Mesenchymal stem cell (in vitro differentiated cells and primary cell): Measurements from ENCODE around the gene CDC73.

ENCODE experiments used
- DNase-seq: peaks from one replicate; pipeline ENCODE4 v3.0.0-alpha.2; 2013
- H2AFZ ChIP-seq: one replicate; pipeline ENCODE4 v1.6.1; 2013; ENCODE audit warnings: low read depth, mild to moderate bottlenecking, control low read depth, inconsistent platforms, low read length, moderate library complexity
- H2AK5ac ChIP-seq: 2 replicates; pipeline ENCODE4 v1.6.1; 2013; ENCODE audit warnings: low read length, moderate library complexity, mild to moderate bottlenecking, inconsistent platforms; ENCODE audit not compliant: severe bottlenecking
- H2BK120ac ChIP-seq: one replicate; pipeline ENCODE4 v1.6.1; 2013; ENCODE audit warnings: low read depth, mild to moderate bottlenecking, inconsistent platforms, low read length, moderate library complexity
- H2BK12ac ChIP-seq, 2 experiments: one replicate each; pipeline ENCODE4 v1.6.1; 2013; ENCODE audit warnings: inconsistent platforms in 2 of 2, low read length in 2 of 2, mild to moderate bottlenecking in 2 of 2, moderate library complexity in 2 of 2, control low read depth in 1 of 2
- H2BK15ac ChIP-seq: one replicate; pipeline ENCODE4 v1.6.1; 2013; ENCODE audit warnings: mild to moderate bottlenecking, low read depth, inconsistent platforms; ENCODE audit not compliant: poor library complexity, severe bottlenecking
- H2BK5ac ChIP-seq: 2 replicates; pipeline ENCODE4 v1.6.1; 2013; ENCODE audit warnings: low read depth, mild to moderate bottlenecking, low read length, control low read depth, inconsistent platforms; ENCODE audit not compliant: poor library complexity, severe bottlenecking
- H3K14ac ChIP-seq, 2 experiments: one replicate each; pipeline ENCODE4 v1.6.1; 2013; ENCODE audit warnings: inconsistent platforms in 2 of 2, low read length in 2 of 2, control low read depth in 1 of 2, mild to moderate bottlenecking in 1 of 2, moderate library complexity in 1 of 2
- H3K18ac ChIP-seq, 2 experiments: one replicate each; pipeline ENCODE4 v1.6.1; 2013; ENCODE audit warnings: inconsistent platforms in 2 of 2, low read length in 2 of 2, control low read depth in 1 of 2, low read depth in 1 of 2, mild to moderate bottlenecking in 1 of 2
- H3K23ac ChIP-seq, 2 experiments: one replicate each; pipeline ENCODE4 v1.6.1; 2013; ENCODE audit warnings: inconsistent platforms in 2 of 2, low read length in 2 of 2, mild to moderate bottlenecking in 2 of 2, moderate library complexity in 2 of 2, control low read depth in 1 of 2
- H3K27ac ChIP-seq: 2 replicates; pipeline ENCODE4 v1.5.1; 2013; ENCODE audit warnings: mild to moderate bottlenecking, moderate library complexity, low read length, control low read depth, inconsistent platforms; ENCODE audit not compliant: poor library complexity, severe bottlenecking
- H3K27me3 ChIP-seq, 2 experiments: 2 replicates each; pipeline versions ENCODE4 v1.6.1 to v1.7.0; 2013; ENCODE audit warnings: low read length in 2 of 2, mild to moderate bottlenecking in 2 of 2, moderate library complexity in 2 of 2, control low read depth in 1 of 2, inconsistent platforms in 1 of 2; ENCODE audit not compliant: control insufficient read depth in 1 of 2, insufficient read depth in 1 of 2
- H3K36me3 ChIP-seq, 2 experiments: 2 replicates each; pipeline versions ENCODE4 v1.6.1 to v1.7.0; 2013; ENCODE audit warnings: low read length in 2 of 2, control low read depth in 1 of 2, inconsistent platforms in 1 of 2, low read depth in 1 of 2, mild to moderate bottlenecking in 1 of 2; ENCODE audit not compliant: insufficient read depth in 2 of 2, control insufficient read depth in 1 of 2
- H3K4ac ChIP-seq, 2 experiments: one replicate each; pipeline ENCODE4 v1.6.1; 2013; ENCODE audit warnings: inconsistent platforms in 2 of 2, low read length in 2 of 2, mild to moderate bottlenecking in 2 of 2, moderate library complexity in 2 of 2, control low read depth in 1 of 2, low read depth in 1 of 2
- H3K4me1 ChIP-seq: 2 replicates; pipeline ENCODE4 v1.6.1; 2013; ENCODE audit warnings: low read depth, low read length, control low read depth; ENCODE audit not compliant: control insufficient read depth, insufficient read depth
- H3K4me2 ChIP-seq: 2 replicates; pipeline ENCODE4 v1.6.1; 2013; ENCODE audit warnings: low read length, mild to moderate bottlenecking, inconsistent platforms; ENCODE audit not compliant: poor library complexity, severe bottlenecking
- H3K4me3 ChIP-seq, 2 experiments: 2 replicates each; pipeline versions ENCODE4 v1.5.1 to v1.7.0; 2013; ENCODE audit warnings: low read length in 2 of 2, mild to moderate bottlenecking in 2 of 2, control low read depth in 1 of 2, low read depth in 1 of 2; ENCODE audit not compliant: insufficient read depth in 1 of 2
- H3K79me1 ChIP-seq: replicated peaks from 2 replicates; pipeline ENCODE4 v1.6.1; 2013; ENCODE audit warnings: mild to moderate bottlenecking, control low read depth, low read length, inconsistent platforms; ENCODE audit not compliant: poor library complexity, severe bottlenecking
- H3K9ac ChIP-seq: 2 replicates; pipeline ENCODE4 v1.7.0; 2013; ENCODE audit warnings: mild to moderate bottlenecking, low read length, moderate library complexity
- H3K9me3 ChIP-seq: 2 replicates; pipeline ENCODE4 v1.7.0; 2013; ENCODE audit warnings: mild to moderate bottlenecking, low read length; ENCODE audit not compliant: control insufficient read depth
- H4K8ac ChIP-seq: one replicate; pipeline ENCODE4 v1.6.1; 2013; ENCODE audit warnings: inconsistent platforms, mild to moderate bottlenecking, low read length, moderate library complexity
- H4K91ac ChIP-seq: one replicate; pipeline ENCODE4 v1.6.1; 2013; ENCODE audit warnings: mild to moderate bottlenecking, low read length, inconsistent platforms
- WGBS: methylation state at CpG from one replicate; pipeline ENCODE4 v1.1.7; 2013; ENCODE audit warnings: mixed read lengths; 5-methylcytosine and 5-hydroxymethylcytosine counted together

Gene CDC73

DNA sequence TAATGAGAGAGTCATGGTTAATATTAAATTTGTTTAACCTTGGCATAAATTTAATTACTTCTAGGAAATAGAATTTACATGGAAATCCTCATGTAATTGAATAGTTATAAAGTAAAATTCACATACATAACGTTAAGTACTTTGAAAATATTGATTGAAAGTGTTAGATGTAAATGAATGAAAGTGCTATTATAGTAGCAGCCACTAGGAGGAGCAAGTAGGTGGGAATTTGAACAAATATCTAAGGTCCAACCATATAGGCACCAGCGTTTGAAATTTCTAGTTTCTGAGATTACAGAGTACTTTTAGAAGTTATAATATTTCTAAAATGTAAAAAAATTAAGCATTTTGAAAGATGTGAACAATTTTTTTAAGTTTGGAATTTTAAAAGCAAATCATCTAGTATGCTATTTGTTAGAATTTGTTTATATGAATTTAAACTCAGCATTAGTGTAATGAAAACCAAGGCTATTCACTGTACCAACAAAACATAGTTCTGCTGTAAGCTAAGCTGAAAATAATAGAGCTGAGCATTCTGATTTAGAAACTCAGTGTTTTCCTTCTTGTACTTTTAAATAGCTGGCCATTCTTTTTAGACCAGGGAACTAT is 61.3 kb downstream of the CDC73 start:
- Histone ChIP-seq H3K27ac (no peak overlapping the region), H3K4me3 (no peak overlapping the region), H2AK5ac (no peak overlapping the region), H3K4me1 (no peaks in the 10 kb centered on the region), H4K8ac (no peak overlapping the region), H4K91ac (no peak overlapping the region), H3K14ac (no peak overlapping the region), H3K9ac (peak overlapping the region; percentile 44), H2AFZ (no peak overlapping the region), H2BK15ac (no peak overlapping the region), H3K4me2 (no peak overlapping the region), H3K4ac (no peak overlapping the region), H3K23ac (no peak overlapping the region), H3K79me1 (no peaks in the 10 kb centered on the region), H3K27me3 (no peaks in the 10 kb centered on the region), H3K9me3 (no peaks in the 10 kb centered on the region), H3K36me3 (no peaks in the 10 kb centered on the region), H3K18ac (no peak overlapping the region), H2BK5ac (no peak overlapping the region), H2BK12ac (no peak overlapping the region), H2BK120ac (no peak overlapping the region)
- WGBS, result 0% methylated on average over 1 of the region's 2 CpGs
- DNase-seq, result peak; percentile 65

DNA sequence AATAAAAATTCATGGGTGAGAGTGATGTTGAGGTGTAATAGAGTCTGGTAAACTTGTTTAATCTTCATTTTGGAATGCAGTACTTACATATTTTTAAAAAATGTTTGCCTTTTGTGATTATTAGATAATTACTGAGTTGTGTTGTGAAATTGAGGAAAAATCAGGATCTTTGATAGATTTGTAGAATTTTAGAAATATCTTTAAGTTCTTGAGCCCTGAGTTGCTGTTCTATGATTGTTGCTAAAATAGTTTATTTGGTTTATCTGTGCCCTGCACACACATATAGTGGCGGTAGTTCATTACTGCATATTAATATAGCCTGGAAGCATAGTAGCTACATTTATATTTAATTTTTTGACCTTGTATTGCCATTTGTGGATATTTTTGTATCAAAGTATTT is 62.9 kb downstream of the CDC73 start:
- Histone ChIP-seq H4K91ac (no peak overlapping the region), H2BK5ac (no peak overlapping the region), H2AK5ac (no peak overlapping the region), H2BK12ac (no peak overlapping the region), H3K4me1 (no peaks in the 10 kb centered on the region), H2BK15ac (no peak overlapping the region), H3K14ac (no peak overlapping the region), H3K79me1 (peaks cover 4% of the 10 kb centered on the region), H3K18ac (no peak overlapping the region), H3K4me3 (no peak overlapping the region), H3K4me2 (no peak overlapping the region), H3K27me3 (no peaks in the 10 kb centered on the region), H2AFZ (no peak overlapping the region), H3K9me3 (no peaks in the 10 kb centered on the region), H4K8ac (no peak overlapping the region), H3K36me3 (no peaks in the 10 kb centered on the region), H3K4ac (no peak overlapping the region), H3K27ac (no peak overlapping the region), H2BK120ac (no peak overlapping the region), H3K9ac (no peak overlapping the region), H3K23ac (no peak overlapping the region)
- DNase-seq, result no peak
- no CpG with 5 or more reads among the region's 1 CpG for WGBS

DNA sequence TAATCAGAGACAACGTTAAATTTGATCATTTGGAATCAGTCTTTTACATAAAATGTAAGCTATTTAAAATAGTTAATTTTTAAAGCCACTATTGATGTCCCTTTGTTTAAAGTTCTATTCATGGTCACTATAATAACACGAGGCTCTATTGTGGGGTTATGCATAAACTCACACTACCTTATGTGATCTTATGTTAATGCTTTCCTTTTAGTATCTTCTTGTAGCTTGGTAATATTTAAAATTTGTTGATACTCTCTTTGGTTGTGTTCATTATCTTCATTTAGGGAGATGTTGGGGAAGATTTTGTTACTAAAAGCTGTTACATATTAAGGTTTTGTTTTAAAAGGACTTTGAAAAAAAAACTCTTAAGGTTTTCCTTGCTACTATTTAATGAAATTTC is 63.4 kb downstream of the CDC73 start:
- Histone ChIP-seq H3K27me3 (no peaks in the 10 kb centered on the region), H3K18ac (no peak overlapping the region), H3K23ac (no peak overlapping the region), H3K14ac (no peak overlapping the region), H4K8ac (no peak overlapping the region), H3K9me3 (no peaks in the 10 kb centered on the region), H2BK5ac (no peak overlapping the region), H2BK12ac (no peak overlapping the region), H2AK5ac (no peak overlapping the region), H3K27ac (no peak overlapping the region), H3K4me2 (no peak overlapping the region), H2BK15ac (no peak overlapping the region), H3K79me1 (peaks cover 4% of the 10 kb centered on the region), H3K9ac (peak overlapping the region; percentile 76), H4K91ac (no peak overlapping the region), H3K4me1 (no peaks in the 10 kb centered on the region), H2AFZ (no peak overlapping the region), H2BK120ac (no peak overlapping the region), H3K4me3 (no peak overlapping the region), H3K4ac (no peak overlapping the region), H3K36me3 (no peaks in the 10 kb centered on the region)
- no CpG with 5 or more reads among the region's 2 CpGs for WGBS
- no peak for DNase-seq

DNA sequence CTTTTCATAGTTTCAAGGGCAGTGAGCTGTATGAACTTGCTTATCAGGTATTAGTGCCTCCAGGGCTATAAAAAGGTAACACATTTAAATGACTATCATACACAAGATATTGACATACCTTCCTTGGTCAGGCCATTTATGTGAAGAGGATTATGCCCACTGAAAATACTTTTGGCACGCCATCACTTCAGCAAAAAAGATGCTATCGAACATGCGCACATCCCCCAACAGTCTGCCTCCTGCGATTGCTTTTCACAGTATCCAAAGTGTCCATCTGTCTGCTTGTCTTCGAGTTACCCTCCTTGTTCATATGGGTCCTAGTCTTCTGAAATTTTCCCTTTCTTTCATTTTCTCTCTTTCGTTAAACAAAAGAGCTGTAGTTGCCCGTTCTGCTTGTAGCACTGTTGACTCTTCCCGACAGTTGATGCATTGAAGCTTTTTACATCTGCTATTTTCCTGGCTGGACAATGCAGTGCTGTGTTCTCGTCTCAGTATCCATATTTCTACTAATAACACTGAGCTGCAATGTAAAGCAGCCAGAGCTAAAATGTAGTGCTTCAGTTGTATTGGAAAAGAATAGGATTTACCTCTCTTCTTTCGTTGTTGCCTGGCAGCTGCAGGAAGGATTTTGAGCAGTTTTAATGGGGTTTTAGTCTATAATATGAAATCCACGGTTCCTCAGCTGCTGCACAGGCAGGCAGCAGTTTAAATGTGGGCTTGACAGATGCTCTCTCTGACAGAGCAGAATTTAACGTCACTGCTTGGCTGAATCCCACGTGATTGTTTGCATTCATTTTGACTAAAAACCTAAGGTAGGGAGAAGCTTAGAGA is 64.3 kb downstream of the CDC73 start, which contains the start of gene B3GALT2:
B3GALT2 (minus strand) TSS at position 713 of the 831 bp plus-strand sequence. CDS start 5,051 bp downstream, outside the sequence.
- peak within 1 kb of the TSS; percentile 76 for H3K9ac ChIP-seq
- no peak within 1 kb of the TSS for H2BK15ac ChIP-seq
- no peak within 1 kb of the TSS for H2AK5ac ChIP-seq
- H3K36me3 ChIP-seq, result no peaks in the 10 kb centered on the region
- H3K27me3 ChIP-seq, result no peaks in the 10 kb centered on the region
- no peak within 1 kb of the TSS for H4K8ac ChIP-seq
- no peaks in the 10 kb centered on the region for H3K9me3 ChIP-seq
- H3K4ac ChIP-seq, result peak within 1 kb of the TSS in 1 of 2 experiments; percentile 35
- H3K27ac ChIP-seq, result no peak within 1 kb of the TSS
- DNase-seq, result peak; percentile 65
- H2BK120ac ChIP-seq, result no peak within 1 kb of the TSS
- H4K91ac ChIP-seq, result no peak within 1 kb of the TSS
- H3K4me1 ChIP-seq, result no peaks in the 10 kb centered on the region
- 61% methylated on average over 12 of the region's 13 CpGs for WGBS
- H2BK12ac ChIP-seq, result no peak within 1 kb of the TSS
- peak within 1 kb of the TSS; percentile 24 for H3K4me2 ChIP-seq
- H3K4me3 ChIP-seq, result peak within 1 kb of the TSS in 1 of 2 experiments; percentile 73
- H3K79me1 ChIP-seq, result peaks cover 6% of the 10 kb centered on the region
- H3K18ac ChIP-seq, result no peak within 1 kb of the TSS
- no peak within 1 kb of the TSS for H2AFZ ChIP-seq
- H3K14ac ChIP-seq, result no peak within 1 kb of the TSS
- no peak within 1 kb of the TSS for H3K23ac ChIP-seq
- H2BK5ac ChIP-seq, result no peak within 1 kb of the TSS
